ENCODE measurements around the gene SEC14L3. TPM values are rescaled to one million over a fixed set of nuclear protein-coding genes. Genes with fewer than 3 reads are reported as not detected.

Gene SEC14L3
- total RNA-seq, 6 experiments from 2014 or later = 0.31 to 1.1 (median 0.55) TPM; not detected in 2

DNA sequence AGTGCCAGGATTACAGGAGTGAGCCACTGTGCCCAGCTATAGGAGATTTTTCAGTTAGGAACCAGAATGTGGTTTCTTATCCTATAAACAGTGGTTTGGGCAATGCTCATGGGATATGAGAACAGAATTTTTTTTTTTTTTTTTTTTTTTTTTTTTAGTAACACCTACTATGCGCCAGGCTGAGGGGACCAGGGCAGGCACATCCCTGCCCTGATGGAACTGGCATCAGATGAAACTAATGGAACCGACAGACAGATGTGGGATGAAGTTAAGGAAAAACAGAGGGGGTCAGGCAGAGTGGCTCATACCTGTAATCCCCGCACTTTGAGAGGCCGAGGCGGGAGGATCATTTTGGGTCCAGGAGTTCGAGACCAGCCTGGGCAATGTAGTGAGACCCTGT is 28.8 kb upstream of the SEC14L3 start:
- Histone ChIP-seq H3K27ac (no peak overlapping the region), H3K4me1 (peaks cover 0 to 45% (median 7%) of the 10 kb centered on the region in 4 donors), H3K9me3 (no peaks in the 10 kb centered on the region), H3K4me3 (no peak overlapping the region), H3K36me3 (peaks cover 0 to 1% (median 0%) of the 10 kb centered on the region in 4 donors), H3K27me3 (no peaks in the 10 kb centered on the region)
- no peak for DNase-seq
- ATAC-seq = no peak
- intact Hi-C loops (cut with DNase I) = no loop called here
- WGBS (ENCODE audit: insufficient coverage, low coverage, low lambda C conversion rate, missing lambda C conversion rate) = 91% methylated on average over 6 of the region's 6 CpGs
- TF ChIP-seq, protein P1, sequence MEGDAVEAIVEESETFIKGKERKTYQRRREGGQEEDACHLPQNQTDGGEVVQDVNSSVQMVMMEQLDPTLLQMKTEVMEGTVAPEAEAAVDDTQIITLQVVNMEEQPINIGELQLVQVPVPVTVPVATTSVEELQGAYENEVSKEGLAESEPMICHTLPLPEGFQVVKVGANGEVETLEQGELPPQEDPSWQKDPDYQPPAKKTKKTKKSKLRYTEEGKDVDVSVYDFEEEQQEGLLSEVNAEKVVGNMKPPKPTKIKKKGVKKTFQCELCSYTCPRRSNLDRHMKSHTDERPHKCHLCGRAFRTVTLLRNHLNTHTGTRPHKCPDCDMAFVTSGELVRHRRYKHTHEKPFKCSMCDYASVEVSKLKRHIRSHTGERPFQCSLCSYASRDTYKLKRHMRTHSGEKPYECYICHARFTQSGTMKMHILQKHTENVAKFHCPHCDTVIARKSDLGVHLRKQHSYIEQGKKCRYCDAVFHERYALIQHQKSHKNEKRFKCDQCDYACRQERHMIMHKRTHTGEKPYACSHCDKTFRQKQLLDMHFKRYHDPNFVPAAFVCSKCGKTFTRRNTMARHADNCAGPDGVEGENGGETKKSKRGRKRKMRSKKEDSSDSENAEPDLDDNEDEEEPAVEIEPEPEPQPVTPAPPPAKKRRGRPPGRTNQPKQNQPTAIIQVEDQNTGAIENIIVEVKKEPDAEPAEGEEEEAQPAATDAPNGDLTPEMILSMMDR (IDR thresholded peaks at IDR 0.05) = no peak
- no peak for TF ChIP-seq POLR2A (IDR thresholded peaks at IDR 0.05)

DNA sequence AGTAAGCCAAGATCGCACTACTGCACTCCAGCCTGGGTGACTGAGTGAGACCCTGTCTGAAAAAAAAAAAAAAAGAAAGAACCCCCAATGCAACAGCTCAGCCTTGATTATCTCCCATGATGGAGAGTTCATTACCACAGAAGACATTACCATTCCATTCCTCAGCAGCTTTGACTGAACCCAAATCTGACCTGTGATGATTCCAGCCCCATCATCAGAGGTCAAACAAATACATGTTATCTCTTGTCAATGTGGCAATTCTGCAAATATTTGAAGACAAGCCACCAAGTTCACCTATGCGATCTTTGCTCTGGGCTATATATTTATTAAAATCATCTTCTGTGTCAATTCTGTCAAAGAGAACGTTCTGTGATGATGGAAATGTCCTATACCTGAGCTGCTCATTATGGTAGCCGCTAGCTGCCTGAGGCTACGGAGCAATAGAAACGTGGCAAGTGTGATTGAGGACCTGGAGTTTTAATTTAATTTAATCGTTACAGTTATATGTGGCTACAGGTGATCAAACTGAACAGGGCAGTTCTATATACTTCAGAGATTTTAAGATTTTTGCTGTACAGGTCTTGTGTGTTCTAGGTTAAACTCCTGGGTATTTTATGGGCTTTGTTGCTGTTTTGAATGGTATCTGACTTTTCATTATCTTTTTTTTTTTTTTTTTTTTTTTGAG is 25.8 kb upstream of the SEC14L3 start:
- TF ChIP-seq POLR2A (IDR thresholded peaks at IDR 0.05) = no peak
- TF ChIP-seq, protein P1 (IDR thresholded peaks at IDR 0.05) = no peak
- DNase-seq = peak in 1 of 3 donors; percentile 61
- intact Hi-C loops (cut with DNase I) = no loop called here
- Histone ChIP-seq H3K36me3 (peaks cover 0 to 27% (median 5%) of the 10 kb centered on the region in 4 donors), H3K9me3 (no peaks in the 10 kb centered on the region), H3K4me3 (peak overlapping the region in 1 of 3 donors; percentile 26), H3K4me1 (peaks cover 0 to 25% (median 3%) of the 10 kb centered on the region in 4 donors), H3K27ac (peak overlapping the region in 2 of 3 donors; percentile 2 to 37), H3K27me3 (no peaks in the 10 kb centered on the region)
- WGBS (ENCODE audit: insufficient coverage, low coverage, low lambda C conversion rate, missing lambda C conversion rate) = 45% methylated on average over 6 of the region's 7 CpGs
- ATAC-seq = peak; percentile 85 to 95 (median 93)

DNA sequence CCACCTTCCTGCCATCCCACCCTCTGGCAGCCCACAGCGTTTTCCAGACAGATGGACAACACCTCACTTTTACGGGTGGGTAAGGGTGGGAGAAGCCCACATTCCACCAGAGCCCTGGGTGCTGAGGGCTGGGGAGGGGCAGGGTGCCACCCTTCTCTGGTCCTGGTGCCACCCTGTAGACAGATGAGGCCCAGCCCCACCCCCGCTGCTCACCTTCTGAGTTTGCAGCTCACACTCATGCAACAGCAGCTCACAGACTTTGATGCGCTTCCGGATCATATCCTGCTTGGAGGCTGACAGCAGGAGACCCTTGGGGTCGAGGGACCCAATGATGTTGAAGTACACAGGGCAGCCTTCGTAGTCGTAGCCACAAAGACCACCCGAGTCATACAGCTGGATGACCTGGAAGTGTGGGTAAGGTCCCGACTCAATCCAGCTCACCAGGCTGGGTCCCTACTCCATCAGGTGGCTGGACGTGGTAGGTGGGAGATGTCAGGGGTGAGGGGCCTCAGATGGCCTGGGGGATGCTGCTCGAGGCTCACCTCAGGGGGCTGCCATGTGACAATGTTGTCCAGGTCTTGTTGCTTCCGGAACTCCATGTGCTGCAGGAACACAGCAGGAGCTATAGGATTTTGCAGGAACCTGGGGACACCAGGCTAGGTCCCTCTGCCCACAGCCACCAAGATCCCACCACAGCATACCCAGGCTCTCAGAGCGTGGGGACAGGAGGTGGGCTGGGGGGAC is 23.4 kb upstream of the SEC14L3 start:
- ATAC-seq (no peak), DNase-seq (no peak)
- Histone ChIP-seq H3K27ac (no peak overlapping the region), H3K27me3 (no peaks in the 10 kb centered on the region), H3K36me3 (peaks cover 0 to 47% (median 5%) of the 10 kb centered on the region in 4 donors), H3K4me3 (no peak overlapping the region), H3K4me1 (peaks cover 0 to 25% (median 3%) of the 10 kb centered on the region in 4 donors), H3K9me3 (no peaks in the 10 kb centered on the region)
- TF ChIP-seq, protein P1 (IDR thresholded peaks at IDR 0.05) = no peak
- TF ChIP-seq POLR2A (IDR thresholded peaks at IDR 0.05) = no peak
- intact Hi-C loops (cut with DNase I) = no loop called here
- 76% methylated on average over 6 of the region's 14 CpGs for WGBS (ENCODE audit: insufficient coverage, low coverage, low lambda C conversion rate, missing lambda C conversion rate)

DNA sequence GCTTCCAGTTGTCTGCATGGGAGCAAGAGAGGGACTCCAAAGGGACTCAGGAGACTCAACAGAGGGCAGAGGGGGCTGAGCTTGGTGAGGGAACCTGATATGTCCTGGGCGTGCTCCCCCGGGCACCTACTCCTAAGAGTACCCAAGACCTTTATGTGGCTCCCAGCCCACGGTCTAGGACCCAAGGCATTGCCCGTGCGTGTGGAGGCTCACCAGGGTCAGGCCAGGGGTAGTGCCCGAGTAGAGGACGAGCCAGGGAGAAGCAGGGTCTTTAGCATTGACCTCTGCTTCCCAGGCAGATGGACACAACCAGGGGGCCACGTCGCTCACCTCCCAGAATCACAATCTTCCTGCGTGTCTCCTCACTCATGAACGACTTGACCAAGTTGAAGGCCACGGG is 20.3 kb upstream of the SEC14L3 start:
- peaks cover 0 to 15% (median 2%) of the 10 kb centered on the region in 4 donors for H3K4me1 ChIP-seq
- H3K4me3 ChIP-seq = no peak overlapping the region
- H3K9me3 ChIP-seq = no peaks in the 10 kb centered on the region
- no peak overlapping the region for H3K27ac ChIP-seq
- intact Hi-C loops (cut with DNase I) = no loop called here
- DNase-seq = peak in 1 of 3 donors; percentile 38
- no peak for ATAC-seq
- TF ChIP-seq POLR2A (IDR thresholded peaks at IDR 0.05) = no peak
- TF ChIP-seq, protein P1 (IDR thresholded peaks at IDR 0.05) = no peak
- no peaks in the 10 kb centered on the region for H3K27me3 ChIP-seq
- 77% methylated on average over 2 of the region's 12 CpGs for WGBS (ENCODE audit: insufficient coverage, low coverage, low lambda C conversion rate, missing lambda C conversion rate)
- H3K36me3 ChIP-seq = peaks cover 0 to 53% (median 5%) of the 10 kb centered on the region in 4 donors

Data from right lobe of liver (tissue), 6 donors.